Stimulated activated CD4-positive, alpha-beta T cell treated with anti-CD3 and anti-CD28 coated beads, Interleukin-15, amount 100 ng/mL, for 1 hour (primary cell): ENCODE results near the gene MRPS9.

ENCODE experiments used
- DNase-seq, 2 donors: peaks; one replicate each; pipeline ENCODE4 v3.0.0-alpha.2; 2020; ENCODE audit warnings: low read depth in 1 of 2, low spot score in 1 of 2

Gene MRPS9

DNA sequence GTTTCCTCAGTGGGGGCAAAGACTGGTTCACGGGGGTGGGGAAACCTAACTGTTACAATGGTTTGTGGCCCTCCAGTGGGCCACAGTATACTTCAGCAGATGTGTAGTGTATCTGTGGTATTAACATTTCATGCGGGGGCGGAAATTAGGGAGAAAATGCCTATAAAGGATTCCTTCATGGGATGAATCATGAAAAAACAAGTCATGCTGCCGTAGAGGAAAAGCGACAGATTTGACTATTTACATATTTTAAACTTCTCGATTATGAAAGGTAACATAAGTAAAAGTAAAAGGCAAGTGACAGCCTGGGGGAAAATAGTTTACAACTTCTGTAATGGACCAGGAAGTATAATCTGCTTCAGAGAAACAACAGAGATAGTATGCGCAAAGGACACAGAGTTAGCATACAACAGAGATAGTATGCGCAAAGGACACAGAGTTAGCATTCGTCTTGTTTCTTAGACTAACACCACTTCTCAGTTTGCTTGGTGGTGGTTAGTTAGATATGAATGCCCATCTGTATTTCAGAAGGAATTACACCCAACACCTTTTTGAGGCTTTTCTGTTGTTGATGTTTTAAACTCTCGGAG lies 41.1 kb downstream of the MRPS9 start:
- DNase-seq = no peak

- DNase-seq = no peak
Measured at GRCh38 chr2:105080461-105080860, 42.6 kb downstream of the MRPS9 start.

- no peak for DNase-seq
Measured at GRCh38 chr2:105081006-105081601, 43.2 kb downstream of the MRPS9 start.

GRCh38 chr2:105082107-105082506 lies 44.2 kb downstream of the MRPS9 start:
- DNase-seq = no peak

GRCh38 chr2:105085525-105085924 lies 47.7 kb downstream of the MRPS9 start:
- no peak for DNase-seq

GRCh38 chr2:105087273-105087672 lies 49.4 kb downstream of the MRPS9 start:
- DNase-seq = no peak

DNA sequence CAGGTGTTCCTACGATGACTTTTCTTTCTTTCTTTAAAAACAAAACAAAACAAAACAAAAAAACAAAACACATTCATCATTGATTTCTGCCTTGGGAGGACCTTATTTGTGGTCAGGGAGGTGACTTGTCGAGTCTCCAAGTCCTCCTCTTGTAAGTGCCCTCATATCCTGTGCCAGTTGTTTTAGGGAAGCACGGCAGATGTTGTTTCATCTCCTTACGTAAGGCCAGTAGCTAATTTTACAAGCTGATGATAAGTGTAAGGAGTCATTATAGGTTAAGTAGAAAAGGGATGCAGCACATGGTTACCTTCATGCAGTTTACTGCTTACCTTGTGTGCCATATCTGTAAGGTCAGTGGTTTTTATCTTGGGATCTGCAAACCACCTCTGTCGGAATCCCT lies 52.2 kb downstream of the MRPS9 start:
- no peak for DNase-seq

- DNase-seq = no peak
Measured at GRCh38 chr2:105092797-105093196, 54.9 kb downstream of the MRPS9 start.

- no peak for DNase-seq
Measured at GRCh38 chr2:105099153-105099552, 61.3 kb downstream of the MRPS9 start.

DNA sequence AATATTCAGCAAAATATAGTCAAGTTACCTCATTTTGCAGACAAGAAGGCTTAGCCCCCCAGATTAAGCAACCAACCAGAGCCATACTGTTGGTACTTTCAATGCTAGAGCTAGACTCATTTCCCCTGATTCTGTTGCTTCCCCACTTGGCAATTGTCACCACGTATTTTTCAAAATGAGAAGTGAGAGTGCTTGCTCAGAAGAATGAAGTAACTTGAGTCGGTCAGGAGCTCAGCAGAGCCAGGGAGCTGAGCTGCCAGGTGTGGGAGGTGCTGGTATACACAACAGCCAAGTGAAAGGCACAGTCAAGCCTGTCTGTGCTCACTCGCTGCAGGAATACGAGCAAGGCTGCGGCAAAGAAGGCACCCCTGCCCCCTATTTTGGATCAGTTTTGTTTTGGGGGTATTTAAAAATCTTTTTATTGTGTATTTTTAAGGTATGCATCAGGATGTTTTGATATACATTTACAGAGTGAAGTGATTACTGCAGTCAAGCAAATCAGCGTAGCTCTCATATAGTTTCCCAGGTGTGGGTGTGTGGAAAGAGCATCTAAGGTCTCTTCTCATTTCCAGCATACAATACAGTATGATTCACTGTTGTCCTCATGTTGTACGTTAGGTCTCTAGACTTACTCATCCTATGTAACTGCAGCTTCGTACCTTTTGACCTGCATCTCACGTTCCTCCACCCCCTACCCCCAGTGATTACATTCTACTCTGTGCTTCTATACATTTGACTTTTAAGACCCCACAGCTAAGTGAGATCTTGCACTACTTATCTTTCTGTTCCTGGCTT lies 62.4 kb downstream of the MRPS9 start:
- no peak for DNase-seq

GRCh38 chr2:105102001-105102400 lies 64.1 kb downstream of the MRPS9 start:
- DNase-seq = no peak

- DNase-seq = no peak
Measured at GRCh38 chr2:105102963-105103421, 65.1 kb downstream of the MRPS9 start.

DNA sequence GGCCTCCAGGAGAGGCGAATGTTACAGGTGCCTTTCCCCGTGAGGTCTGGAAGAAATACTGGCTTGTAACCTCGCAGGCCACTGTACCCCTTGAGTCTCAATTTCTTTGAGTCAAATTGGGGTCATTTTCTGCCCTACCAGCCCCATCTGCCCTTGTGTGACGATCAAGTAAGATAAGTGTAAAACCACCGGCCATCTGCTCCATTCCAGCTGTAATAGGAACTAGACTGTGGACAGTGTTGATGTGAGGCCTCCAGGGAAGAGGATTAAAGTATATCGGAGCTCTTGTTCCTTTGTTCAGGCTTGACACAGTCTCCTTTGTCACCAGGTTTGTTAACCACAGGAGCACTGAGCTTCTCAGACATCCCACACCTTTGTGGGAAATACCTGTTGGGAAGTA lies 65.6 kb downstream of the MRPS9 start:
- DNase-seq = no peak

- DNase-seq = no peak
Measured at GRCh38 chr2:105104208-105104731, 66.4 kb downstream of the MRPS9 start.

DNA sequence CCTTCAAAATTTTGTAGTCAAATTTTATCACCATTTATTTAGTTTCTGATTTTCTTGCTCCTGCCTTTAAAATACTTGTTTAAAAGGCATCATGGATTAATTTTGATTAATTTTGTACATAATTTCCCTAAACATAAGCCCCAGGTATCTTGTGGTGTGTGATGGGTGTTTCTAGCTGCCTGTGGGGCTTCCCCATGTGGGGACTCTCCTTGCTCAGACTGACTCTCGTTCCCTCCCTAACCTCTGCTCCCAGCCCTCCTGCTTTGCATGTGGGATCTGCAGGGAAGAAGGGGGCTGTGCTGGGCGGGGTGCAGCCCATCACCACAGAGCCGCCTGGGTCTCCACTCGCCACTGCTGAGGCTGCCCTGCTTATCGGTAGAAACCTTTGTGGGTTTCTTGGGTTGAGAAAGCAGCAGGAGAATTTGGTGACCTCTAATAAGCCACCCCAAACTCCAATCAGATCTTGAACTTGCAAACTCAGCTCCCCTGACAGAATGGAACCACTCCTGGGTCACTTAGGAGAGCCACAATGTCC lies 72.5 kb downstream of the MRPS9 start:
- DNase-seq = no peak

- DNase-seq = no peak
Measured at GRCh38 chr2:105111365-105112150, 73.7 kb downstream of the MRPS9 start.

DNA sequence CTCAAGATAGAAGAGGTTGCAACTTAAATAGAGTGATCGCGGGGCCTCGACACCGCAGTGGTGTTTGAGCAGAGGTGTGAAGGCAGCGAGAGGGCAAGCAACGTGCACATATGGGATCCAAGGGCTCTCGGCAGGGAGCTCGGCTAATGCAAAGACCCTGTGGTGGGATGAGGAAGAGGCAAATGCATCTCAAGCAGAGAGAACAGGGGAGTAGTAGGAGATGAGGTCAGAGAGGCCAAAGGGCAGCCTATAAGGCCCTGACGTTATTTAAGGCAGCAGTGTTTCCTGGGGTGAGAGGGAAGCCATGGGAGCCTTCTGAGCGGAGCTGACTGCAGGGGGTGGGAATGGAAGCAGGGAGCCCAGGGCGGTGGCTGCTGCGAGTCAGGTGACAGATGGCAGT lies 74.5 kb downstream of the MRPS9 start:
- no peak for DNase-seq

DNA sequence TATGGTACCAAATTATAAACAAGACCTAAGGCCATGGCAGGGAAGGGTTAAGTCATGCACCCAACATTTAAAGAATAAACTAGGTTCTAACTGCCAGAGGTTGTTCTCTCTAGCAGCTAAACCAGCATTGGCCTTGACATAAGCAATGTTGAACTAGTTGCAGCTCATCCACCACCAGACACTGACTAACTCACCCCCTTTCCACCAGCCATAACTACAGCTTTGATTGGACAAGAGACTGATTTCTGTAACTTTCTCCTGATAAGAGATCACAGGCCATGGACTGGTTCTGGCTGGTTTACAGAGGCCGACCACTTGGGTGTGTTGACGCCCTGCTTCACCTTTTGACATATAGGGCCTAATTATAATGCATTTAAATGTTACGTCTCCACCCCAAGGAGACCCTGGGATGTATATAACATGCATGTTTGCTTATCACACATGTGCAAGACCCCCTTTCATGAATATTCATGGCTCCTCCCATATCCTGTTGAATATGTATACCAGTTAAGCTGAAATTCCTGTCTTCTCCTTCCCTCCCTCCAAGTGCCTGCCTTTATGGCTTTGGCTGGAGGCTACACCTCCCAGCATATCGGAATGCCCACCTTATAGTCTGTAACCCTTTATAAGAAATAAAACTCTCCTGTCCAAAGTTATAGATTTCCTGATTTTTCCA lies 75.9 kb downstream of the MRPS9 start:
- DNase-seq = no peak

DNA sequence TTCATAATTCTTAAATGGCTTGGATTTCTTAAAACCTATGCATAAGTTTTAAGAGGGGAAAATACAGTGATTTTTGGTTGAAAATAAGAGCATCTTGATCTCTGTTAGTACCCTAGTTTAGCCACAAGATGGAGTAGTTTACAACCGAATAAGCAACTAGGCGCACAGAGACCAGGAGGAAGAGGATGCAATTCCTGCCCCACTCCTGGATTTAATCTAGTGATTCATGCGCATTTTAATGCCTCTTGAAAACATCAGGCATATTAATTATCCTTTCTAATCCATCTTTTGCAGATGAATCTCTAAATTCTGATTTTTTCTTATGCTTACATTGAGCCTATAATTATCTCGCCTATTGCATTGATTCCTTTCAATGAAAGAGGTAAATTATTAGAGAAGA lies 76.7 kb downstream of the MRPS9 start:
- no peak for DNase-seq

- DNase-seq = no peak
Measured at GRCh38 chr2:105116348-105116747, 78.5 kb downstream of the MRPS9 start.

- DNase-seq = no peak
Measured at GRCh38 chr2:105117565-105117964, 79.7 kb downstream of the MRPS9 start.
